Activated gamma-delta T cell treated with Interleukin-2 at 50 U/mL for 16 hours (primary cell): ENCODE measurements around the gene ELOVL6.

ENCODE experiments used
- DNase-seq: peaks from one replicate; pipeline ENCODE4 v3.0.0-alpha.2; 2020

ELOVL6 gene

GRCh38 chr4:110019153-110019552, 179.3 kb downstream of the ELOVL6 start:
- no peak for DNase-seq

DNA sequence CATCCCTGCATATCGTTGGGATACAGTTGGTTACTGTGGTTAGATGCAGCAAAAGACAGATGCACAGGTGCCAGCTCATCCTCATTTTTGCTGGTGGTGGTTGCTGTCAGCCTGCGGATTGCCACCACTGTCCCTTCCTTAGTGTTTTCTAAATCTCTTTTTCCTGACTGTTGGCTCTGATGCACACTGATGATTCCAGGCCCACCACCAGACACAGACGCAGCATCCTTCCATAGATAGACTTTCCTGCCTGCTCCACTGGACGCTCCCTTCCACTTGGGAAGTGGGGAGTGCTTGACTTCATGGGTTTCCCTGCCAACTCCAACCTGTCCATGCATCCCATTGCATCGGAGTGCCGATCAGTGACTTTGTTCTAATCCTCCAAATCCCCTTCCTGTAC, 184.2 kb downstream of the ELOVL6 start:
- DNase-seq = no peak

DNA sequence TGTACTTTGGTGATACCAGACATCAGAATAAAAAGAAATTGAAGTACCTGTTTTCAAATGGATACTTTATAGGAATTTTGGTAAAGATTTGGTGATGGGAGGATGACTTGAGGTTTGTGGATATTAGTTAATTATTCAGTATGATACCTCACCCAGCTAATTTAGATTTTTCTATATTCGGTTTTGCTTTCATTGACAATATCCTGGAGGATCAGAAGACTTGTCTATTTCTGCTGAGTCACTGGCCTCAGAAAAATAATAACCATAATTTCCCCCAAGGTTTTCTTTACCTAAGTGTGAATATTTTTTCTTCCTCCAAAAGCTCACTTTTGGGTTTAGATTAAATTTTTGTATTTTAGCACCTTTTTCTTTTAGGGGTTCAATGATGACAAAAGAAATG, 185.5 kb downstream of the ELOVL6 start:
- no peak for DNase-seq

- no peak for DNase-seq
Measured at GRCh38 chr4:110010797-110011196, 187.6 kb downstream of the ELOVL6 start.

DNA sequence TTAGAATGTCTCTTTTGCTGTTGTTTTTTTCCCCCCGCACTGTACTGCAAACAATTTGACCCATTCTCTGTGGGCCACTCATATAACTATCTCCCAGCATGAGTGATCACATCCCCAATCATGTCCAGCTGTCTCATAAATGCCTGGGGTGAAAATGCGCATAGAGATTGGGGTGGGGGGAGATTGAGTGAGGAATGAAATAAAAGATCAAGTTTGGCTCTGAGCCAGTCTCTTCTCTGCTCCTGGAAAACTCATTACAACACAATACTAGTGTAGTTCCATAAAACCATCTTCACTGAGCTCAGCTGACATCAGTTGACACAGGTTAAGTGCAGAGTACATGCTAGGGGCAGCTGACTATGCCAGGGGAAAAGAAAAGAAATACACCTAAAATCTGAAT, 188.9 kb downstream of the ELOVL6 start:
- DNase-seq = no peak

DNA sequence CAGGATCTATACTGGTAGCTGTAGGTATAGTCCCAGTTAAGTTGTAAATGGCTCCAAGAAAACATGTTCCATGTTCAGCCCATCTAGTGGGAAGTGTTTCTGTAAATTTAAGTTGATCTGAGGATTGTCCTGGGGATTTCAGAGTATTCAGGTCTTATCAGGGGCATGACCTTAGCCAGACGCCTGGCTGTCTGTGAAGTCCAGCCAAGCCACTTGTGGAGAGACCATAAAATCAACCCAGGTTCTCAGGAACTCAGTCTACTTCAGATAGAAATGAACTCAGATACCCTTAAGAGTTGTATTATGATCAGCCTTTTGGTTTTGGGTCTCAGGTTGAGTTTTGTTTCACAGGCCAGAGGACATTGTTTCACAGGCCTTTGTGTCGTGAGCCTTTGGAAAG, 189.9 kb downstream of the ELOVL6 start:
- no peak for DNase-seq

DNA sequence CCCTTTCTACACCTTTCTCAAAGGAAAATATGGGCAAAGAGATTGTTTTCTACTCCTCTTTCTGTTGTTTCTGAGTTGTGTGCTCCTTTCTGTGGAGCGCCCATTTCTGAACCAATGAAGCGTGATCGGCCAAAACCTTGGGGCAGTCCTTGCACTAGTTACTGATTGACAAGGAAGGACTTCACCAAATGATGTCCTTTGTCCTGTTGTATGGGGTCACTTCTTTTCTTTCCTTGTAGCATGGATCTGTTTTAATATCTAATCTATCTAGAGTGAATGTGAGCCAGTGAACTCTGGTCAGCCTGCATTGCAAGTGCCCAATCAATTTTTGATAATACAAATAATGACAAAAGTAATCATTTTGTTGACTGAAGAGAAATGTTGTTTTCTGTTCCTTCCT, 191.2 kb downstream of the ELOVL6 start:
- no peak for DNase-seq

DNA sequence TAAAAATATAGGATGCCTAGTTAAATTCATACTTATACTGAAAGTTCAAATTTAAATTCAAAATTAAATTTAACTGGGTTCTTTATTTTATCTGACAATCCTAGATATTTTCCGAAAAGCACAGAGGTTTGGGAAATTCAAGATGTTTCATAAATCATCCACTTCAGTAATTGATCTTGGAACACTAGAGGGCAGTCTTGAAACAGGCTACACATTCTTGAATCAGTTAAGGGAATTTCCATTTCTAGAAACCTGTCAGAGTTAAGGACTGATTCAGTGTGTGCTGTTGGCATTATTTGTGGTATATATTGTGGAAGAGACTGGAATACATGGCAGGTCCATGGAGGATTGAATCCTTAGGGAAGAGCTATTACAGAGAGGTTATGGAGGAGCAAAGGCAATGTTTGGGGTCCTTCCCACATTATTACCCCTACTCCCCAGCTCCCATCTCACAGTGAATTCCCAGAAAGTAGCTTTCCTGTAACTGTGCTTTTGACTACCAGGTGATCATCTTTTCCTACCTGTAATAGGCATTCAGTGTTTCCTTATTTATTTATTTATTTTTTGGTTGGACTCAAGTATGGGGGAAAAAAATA, 192.9 kb downstream of the ELOVL6 start:
- DNase-seq = no peak

GRCh38 chr4:110004556-110004955, 193.9 kb downstream of the ELOVL6 start:
- no peak for DNase-seq

DNA sequence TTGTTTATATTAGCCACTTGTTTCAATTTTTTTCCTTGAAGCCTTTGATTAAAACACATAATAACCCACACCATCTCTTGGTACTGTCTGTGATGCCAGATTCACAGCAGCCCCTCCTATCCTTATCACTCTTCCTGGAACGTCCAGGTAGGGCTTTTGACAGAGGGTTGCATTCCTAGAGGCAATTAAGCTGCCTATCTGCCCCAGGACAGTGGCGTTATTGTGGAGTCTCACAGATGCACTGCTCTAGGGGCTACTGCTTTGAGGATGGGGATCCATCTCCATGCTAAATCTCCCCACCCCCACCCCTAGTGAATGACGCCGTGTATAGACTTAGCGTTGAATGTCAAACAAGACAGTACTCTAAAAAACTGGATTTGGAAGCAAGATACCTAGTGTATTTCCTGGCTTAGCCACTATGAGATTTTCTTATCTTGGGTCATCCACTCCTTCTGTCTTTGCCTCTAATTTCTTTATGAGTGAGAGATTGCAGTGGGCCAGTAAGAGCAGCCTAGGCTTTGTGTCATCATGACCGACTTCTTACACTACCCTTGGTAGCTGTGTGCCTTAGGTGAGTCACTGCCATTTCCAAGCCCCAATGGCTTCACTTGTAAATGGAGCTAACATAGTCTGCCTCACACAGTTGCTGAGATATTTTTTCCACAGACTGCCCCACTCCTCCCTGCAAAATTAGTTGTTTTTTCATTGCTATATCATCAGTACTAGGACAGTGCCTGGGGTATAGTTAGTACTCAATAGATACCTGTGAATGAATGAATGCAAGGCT, 194.8 kb downstream of the ELOVL6 start:
- no peak for DNase-seq

- DNase-seq = no peak
Measured at GRCh38 chr4:110002326-110002725, 196.1 kb downstream of the ELOVL6 start.

- no peak for DNase-seq
Measured at GRCh38 chr4:109999585-109999912, 198.9 kb downstream of the ELOVL6 start.

DNA sequence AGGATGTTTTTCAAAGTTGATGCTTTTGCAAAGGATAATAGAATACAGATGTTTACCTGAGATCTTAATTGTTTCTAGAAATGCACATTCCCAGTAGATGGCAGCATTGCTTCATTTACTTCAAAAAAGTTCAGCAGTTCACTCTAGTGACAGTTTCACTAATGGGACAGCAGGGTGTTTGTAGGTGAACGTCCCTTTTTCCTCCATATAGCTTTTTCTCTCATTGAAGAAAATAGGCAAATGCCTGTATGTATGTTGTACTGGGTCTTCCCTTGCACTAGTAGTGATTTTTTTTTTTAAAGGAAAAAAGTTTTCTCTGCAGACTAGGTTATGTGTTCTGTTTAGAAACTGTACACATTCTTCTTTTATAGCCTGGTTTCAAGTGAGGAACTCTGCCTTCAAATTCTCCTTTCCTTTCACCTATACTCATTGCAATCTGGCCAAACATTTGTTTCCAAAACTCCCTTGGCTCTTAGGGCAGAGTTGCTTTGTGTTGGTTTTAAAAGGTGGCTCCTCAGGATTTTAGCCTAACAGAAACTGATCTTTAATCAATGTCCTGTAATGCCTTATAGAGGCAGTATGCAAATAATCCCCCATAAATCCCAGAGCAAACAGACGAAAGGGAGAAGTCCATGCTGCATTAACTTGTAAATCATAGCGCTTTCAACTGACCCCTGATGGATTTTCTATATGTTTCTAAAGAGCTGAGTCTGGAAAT, 199.4 kb downstream of the ELOVL6 start:
- peak; percentile 27 for DNase-seq

GRCh38 chr4:109996526-109996925, 201.9 kb downstream of the ELOVL6 start:
- no peak for DNase-seq
